Ishikawa (cell line): Measurements from ENCODE around the gene GTF2F1.

ENCODE experiments used
- EP300 ChIP-seq: IDR thresholded peaks from 2 replicates; pipeline ENCODE4 v1.6.1; 2012; ENCODE audit warnings: borderline replicate concordance
- TF ChIP-seq, protein P1 (sequence below): IDR thresholded peaks from 2 replicates; pipeline ENCODE4 v1.6.1; 2012; ENCODE audit warnings: low read depth, mild to moderate bottlenecking
- TF ChIP-seq, protein P2 (sequence below): IDR thresholded peaks from 2 replicates; pipeline ENCODE4 v1.6.1; 2012

DNA sequence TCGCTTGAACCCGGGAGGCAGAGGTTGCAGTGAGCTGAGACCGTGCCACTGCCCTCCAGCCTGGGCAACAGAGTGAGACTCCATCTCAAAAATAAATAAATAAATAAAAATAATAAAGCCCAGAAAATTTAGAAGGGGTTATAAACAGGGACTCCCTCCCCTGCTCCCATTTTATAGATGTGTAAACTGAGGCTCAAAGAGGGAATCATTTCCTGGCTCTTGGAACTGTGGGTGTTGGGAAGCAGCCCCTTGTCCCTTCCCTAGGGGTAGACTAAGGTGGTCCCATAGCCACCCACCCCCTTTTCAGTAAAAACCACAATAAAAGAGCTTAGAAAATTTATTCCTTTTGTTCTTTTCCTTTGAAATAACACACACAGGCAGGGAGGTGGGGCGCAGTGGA lies 46.8 kb upstream of the GTF2F1 start:
- TF ChIP-seq, protein P1, sequence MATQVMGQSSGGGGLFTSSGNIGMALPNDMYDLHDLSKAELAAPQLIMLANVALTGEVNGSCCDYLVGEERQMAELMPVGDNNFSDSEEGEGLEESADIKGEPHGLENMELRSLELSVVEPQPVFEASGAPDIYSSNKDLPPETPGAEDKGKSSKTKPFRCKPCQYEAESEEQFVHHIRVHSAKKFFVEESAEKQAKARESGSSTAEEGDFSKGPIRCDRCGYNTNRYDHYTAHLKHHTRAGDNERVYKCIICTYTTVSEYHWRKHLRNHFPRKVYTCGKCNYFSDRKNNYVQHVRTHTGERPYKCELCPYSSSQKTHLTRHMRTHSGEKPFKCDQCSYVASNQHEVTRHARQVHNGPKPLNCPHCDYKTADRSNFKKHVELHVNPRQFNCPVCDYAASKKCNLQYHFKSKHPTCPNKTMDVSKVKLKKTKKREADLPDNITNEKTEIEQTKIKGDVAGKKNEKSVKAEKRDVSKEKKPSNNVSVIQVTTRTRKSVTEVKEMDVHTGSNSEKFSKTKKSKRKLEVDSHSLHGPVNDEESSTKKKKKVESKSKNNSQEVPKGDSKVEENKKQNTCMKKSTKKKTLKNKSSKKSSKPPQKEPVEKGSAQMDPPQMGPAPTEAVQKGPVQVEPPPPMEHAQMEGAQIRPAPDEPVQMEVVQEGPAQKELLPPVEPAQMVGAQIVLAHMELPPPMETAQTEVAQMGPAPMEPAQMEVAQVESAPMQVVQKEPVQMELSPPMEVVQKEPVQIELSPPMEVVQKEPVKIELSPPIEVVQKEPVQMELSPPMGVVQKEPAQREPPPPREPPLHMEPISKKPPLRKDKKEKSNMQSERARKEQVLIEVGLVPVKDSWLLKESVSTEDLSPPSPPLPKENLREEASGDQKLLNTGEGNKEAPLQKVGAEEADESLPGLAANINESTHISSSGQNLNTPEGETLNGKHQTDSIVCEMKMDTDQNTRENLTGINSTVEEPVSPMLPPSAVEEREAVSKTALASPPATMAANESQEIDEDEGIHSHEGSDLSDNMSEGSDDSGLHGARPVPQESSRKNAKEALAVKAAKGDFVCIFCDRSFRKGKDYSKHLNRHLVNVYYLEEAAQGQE = no peak
- no peak for TF ChIP-seq EP300
- TF ChIP-seq, protein P2, sequence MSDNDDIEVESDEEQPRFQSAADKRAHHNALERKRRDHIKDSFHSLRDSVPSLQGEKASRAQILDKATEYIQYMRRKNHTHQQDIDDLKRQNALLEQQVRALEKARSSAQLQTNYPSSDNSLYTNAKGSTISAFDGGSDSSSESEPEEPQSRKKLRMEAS = no peak
